ENCODE measurements around the gene RFFL.

The RFFL gene

GRCh38 chr17:35080536-35080935 is 17.0 kb upstream of the RFFL start:
- peak; percentile 85 for DNase-seq (ENCODE audit: low spot score)

- DNase-seq (ENCODE audit: low spot score) = no peak
Measured at GRCh38 chr17:35079547-35080423, 16.3 kb upstream of the RFFL start.

GRCh38 chr17:35076874-35077273 is 13.4 kb upstream of the RFFL start:
- no peak for DNase-seq (ENCODE audit: low spot score)

- no peak for DNase-seq (ENCODE audit: low spot score)
Measured at GRCh38 chr17:35074711-35075707, 11.5 kb upstream of the RFFL start.

- DNase-seq (ENCODE audit: low spot score) = peak; percentile 70
Measured at GRCh38 chr17:35073991-35074627, 10.6 kb upstream of the RFFL start.

- DNase-seq (ENCODE audit: low spot score) = peak; percentile 79
Measured at GRCh38 chr17:35073183-35073790, 9.8 kb upstream of the RFFL start.

- no peak for DNase-seq (ENCODE audit: low spot score)
Measured at GRCh38 chr17:35069311-35069710, 5.8 kb upstream of the RFFL start.

GRCh38 chr17:35068249-35068648 is 4.7 kb upstream of the RFFL start:
- DNase-seq (ENCODE audit: low spot score) = peak; percentile 26

- DNase-seq (ENCODE audit: low spot score) = no peak
Measured at GRCh38 chr17:35065880-35066279, 2.4 kb upstream of the RFFL start.

- DNase-seq (ENCODE audit: low spot score) = no peak
Measured at GRCh38 chr17:35064516-35065215, 1.2 kb upstream of the RFFL start.

GRCh38 chr17:35062308-35062707 is 1.2 kb downstream of the RFFL start:
- DNase-seq (ENCODE audit: low spot score) = no peak

- no peak for DNase-seq (ENCODE audit: low spot score)
Measured at GRCh38 chr17:35057332-35057915, 6.1 kb downstream of the RFFL start.

GRCh38 chr17:35056013-35056412 is 7.5 kb downstream of the RFFL start:
- DNase-seq (ENCODE audit: low spot score) = no peak

- no peak for DNase-seq (ENCODE audit: low spot score)
Measured at GRCh38 chr17:35053204-35053603, 10.3 kb downstream of the RFFL start.

- DNase-seq (ENCODE audit: low spot score) = no peak
Measured at GRCh38 chr17:35052780-35053179, 10.7 kb downstream of the RFFL start.

GRCh38 chr17:35052241-35052610 is 11.3 kb downstream of the RFFL start:
- no peak for DNase-seq (ENCODE audit: low spot score)

- DNase-seq (ENCODE audit: low spot score) = peak; percentile 58
Measured at GRCh38 chr17:35051579-35052240, 11.8 kb downstream of the RFFL start.

GRCh38 chr17:35051183-35051578 is 12.3 kb downstream of the RFFL start:
- DNase-seq (ENCODE audit: low spot score) = peak; percentile 71

GRCh38 chr17:35050170-35050569 is 13.3 kb downstream of the RFFL start:
- no peak for DNase-seq (ENCODE audit: low spot score)

- DNase-seq (ENCODE audit: low spot score) = no peak
Measured at GRCh38 chr17:35048685-35049379, 14.7 kb downstream of the RFFL start.

Data from activated CD4-positive, alpha-beta T cell treated with anti-CD3 and anti-CD28 coated beads, Interleukin-2, Interleukin-4, amounts not matched to agents 100 ng/mL and 50 ng/mL, durations not matched to agents 16 hours and 8 hours (primary cell).